ENCODE results near the gene WBP1L.

WBP1L gene

DNA sequence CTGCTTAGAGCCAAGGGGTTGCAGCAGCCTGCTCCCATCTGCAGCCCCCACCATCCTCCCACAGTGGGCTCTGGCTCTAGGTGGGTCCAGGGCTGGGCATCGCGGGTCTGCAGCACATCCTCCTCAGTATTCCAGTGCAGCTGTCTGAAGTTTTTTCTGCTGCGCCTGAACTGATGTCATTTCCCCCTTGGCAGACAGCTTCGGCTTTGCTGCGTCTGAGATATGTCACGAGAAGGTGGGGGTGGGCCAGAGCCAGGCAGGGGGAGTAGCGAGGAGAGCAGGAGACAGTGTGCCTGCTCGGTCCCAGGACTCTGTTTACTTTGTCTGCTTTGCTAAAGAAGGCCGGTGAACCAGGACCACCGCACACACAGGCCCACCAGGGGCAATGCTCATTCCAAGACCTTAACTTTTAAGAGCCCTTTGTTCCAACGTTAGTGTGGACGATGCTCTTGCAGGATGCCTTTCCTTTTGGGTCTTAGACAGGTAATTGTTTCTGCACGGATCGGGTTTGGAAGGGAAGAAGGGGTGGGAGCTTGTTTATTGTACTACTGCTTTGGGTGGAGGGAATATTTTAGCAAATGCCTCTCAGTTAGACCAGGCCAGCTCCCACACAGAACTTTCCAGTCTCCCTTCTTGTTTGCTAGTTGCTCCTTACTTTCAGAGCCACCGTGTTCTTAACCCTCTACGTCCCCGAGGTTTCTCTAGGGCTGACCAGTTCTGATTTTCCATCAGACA lies 32.4 kb downstream of the WBP1L start:
- no peaks in the 10 kb centered on the region for H3K27me3 Mint-ChIP-seq
- H3K4me3 Mint-ChIP-seq: peak overlapping the region; percentile 23
- no peaks in the 10 kb centered on the region for H3K9me3 Mint-ChIP-seq
- H3K27ac Mint-ChIP-seq: peak overlapping the region; percentile 5
- H3K36me3 Mint-ChIP-seq (ENCODE audit: low read depth): peaks cover 25% of the 10 kb centered on the region
- no peak for DNase-seq
- H3K4me1 Mint-ChIP-seq (ENCODE audit: low read depth): peaks cover 75% of the 10 kb centered on the region

GRCh38 chr10:102776779-102777456 lies 33.2 kb downstream of the WBP1L start:
- DNase-seq: no peak
- Mint-ChIP-seq H3K36me3 (ENCODE audit: low read depth) (peaks cover 29% of the 10 kb centered on the region), H3K4me1 (ENCODE audit: low read depth) (peaks cover 73% of the 10 kb centered on the region), H3K27ac (peak overlapping the region; percentile 18), H3K27me3 (no peaks in the 10 kb centered on the region), H3K9me3 (no peaks in the 10 kb centered on the region), H3K4me3 (no peak overlapping the region)

GRCh38 chr10:102777711-102778453 lies 34.1 kb downstream of the WBP1L start:
- H3K4me1 Mint-ChIP-seq (ENCODE audit: low read depth): peaks cover 70% of the 10 kb centered on the region
- DNase-seq: no peak
- H3K27ac Mint-ChIP-seq: peak overlapping the region; percentile 73
- peaks cover 29% of the 10 kb centered on the region for H3K36me3 Mint-ChIP-seq (ENCODE audit: low read depth)
- no peaks in the 10 kb centered on the region for H3K9me3 Mint-ChIP-seq
- no peak overlapping the region for H3K4me3 Mint-ChIP-seq
- no peaks in the 10 kb centered on the region for H3K27me3 Mint-ChIP-seq

DNA sequence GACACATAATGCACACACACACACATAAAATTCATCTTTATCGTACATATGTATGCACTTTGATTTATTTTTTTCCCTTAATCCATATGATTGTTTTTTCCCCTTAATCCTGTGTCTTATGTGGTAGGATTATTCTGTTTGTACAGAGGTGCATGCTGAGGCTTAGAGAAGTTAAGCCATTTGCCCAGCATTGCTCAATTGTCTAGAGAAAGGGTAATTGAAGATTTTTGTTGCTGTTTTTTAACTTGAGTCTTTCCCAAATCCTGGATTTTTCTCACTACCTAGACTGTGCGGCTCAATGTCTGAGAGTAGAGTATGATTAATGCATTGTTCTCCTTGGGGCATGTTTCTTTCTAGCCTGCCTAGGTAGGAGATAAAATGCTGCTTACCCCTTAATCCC lies 35.0 kb downstream of the WBP1L start:
- Mint-ChIP-seq H3K27ac (no peak overlapping the region), H3K36me3 (ENCODE audit: low read depth) (peaks cover 29% of the 10 kb centered on the region), H3K9me3 (no peaks in the 10 kb centered on the region), H3K4me1 (ENCODE audit: low read depth) (peaks cover 68% of the 10 kb centered on the region), H3K27me3 (no peaks in the 10 kb centered on the region), H3K4me3 (no peak overlapping the region)
- no peak for DNase-seq

GRCh38 chr10:102779680-102780526 lies 36.2 kb downstream of the WBP1L start:
- H3K27me3 Mint-ChIP-seq: no peaks in the 10 kb centered on the region
- H3K9me3 Mint-ChIP-seq: no peaks in the 10 kb centered on the region
- H3K4me3 Mint-ChIP-seq: no peak overlapping the region
- H3K4me1 Mint-ChIP-seq (ENCODE audit: low read depth): peaks cover 62% of the 10 kb centered on the region
- H3K36me3 Mint-ChIP-seq (ENCODE audit: low read depth): peaks cover 25% of the 10 kb centered on the region
- DNase-seq: no peak
- H3K27ac Mint-ChIP-seq: peak overlapping the region; percentile 1

GRCh38 chr10:102780527-102780808 lies 36.7 kb downstream of the WBP1L start:
- DNase-seq: no peak
- Mint-ChIP-seq H3K27ac (no peak overlapping the region), H3K36me3 (ENCODE audit: low read depth) (peaks cover 23% of the 10 kb centered on the region), H3K9me3 (no peaks in the 10 kb centered on the region), H3K27me3 (no peaks in the 10 kb centered on the region), H3K4me3 (no peak overlapping the region), H3K4me1 (ENCODE audit: low read depth) (peaks cover 59% of the 10 kb centered on the region)

- Mint-ChIP-seq H3K4me3 (no peak overlapping the region), H3K4me1 (ENCODE audit: low read depth) (peaks cover 59% of the 10 kb centered on the region), H3K36me3 (ENCODE audit: low read depth) (peaks cover 27% of the 10 kb centered on the region), H3K27ac (peak overlapping the region; percentile 35), H3K9me3 (no peaks in the 10 kb centered on the region), H3K27me3 (no peaks in the 10 kb centered on the region)
- DNase-seq: no peak
Measured at GRCh38 chr10:102781090-102781920, 37.6 kb downstream of the WBP1L start.

DNA sequence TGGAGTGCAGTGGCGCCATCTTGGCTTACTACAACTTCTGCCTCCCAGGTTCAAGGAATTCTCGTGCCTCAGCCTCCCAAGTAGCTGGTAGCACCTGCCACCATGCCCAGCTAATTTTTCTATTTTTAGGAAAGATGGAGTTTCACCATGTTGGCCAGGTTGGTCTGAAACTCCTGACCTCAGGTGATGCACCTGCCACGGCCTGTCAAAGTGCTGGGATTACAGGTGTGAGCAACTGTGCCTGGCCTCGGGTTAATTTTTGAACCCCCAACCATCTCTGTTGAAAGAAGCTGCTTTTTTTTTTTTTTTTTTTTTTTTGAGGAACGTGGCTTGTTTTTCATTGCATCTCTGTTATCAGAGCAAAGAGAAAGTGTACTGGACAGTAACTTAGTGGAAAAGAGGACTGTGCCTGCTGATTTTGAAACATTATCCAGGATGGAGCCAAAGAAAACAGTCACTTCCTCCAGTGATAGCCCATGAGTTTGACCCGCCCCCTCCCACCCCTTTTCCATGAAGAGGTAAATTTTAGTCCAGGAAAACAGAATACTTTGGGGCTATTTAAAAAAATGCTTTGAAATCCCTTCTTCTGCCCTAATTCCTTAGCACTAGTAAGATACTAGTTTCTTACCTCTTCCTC lies 38.3 kb downstream of the WBP1L start:
- Mint-ChIP-seq H3K9me3 (no peaks in the 10 kb centered on the region), H3K4me1 (ENCODE audit: low read depth) (peaks cover 53% of the 10 kb centered on the region), H3K4me3 (no peak overlapping the region), H3K36me3 (ENCODE audit: low read depth) (peaks cover 27% of the 10 kb centered on the region), H3K27ac (no peak overlapping the region), H3K27me3 (no peaks in the 10 kb centered on the region)
- DNase-seq: no peak

- H3K36me3 Mint-ChIP-seq (ENCODE audit: low read depth): peaks cover 24% of the 10 kb centered on the region
- H3K27me3 Mint-ChIP-seq: no peaks in the 10 kb centered on the region
- H3K4me3 Mint-ChIP-seq: no peak overlapping the region
- H3K4me1 Mint-ChIP-seq (ENCODE audit: low read depth): peaks cover 51% of the 10 kb centered on the region
- no peaks in the 10 kb centered on the region for H3K9me3 Mint-ChIP-seq
- no peak overlapping the region for H3K27ac Mint-ChIP-seq
- DNase-seq: no peak
Measured at GRCh38 chr10:102782673-102783551, 39.2 kb downstream of the WBP1L start.

GRCh38 chr10:102783568-102783967 lies 39.8 kb downstream of the WBP1L start:
- Mint-ChIP-seq H3K27ac (no peak overlapping the region), H3K36me3 (ENCODE audit: low read depth) (peaks cover 22% of the 10 kb centered on the region), H3K9me3 (no peaks in the 10 kb centered on the region), H3K4me1 (ENCODE audit: low read depth) (peaks cover 47% of the 10 kb centered on the region), H3K27me3 (no peaks in the 10 kb centered on the region), H3K4me3 (no peak overlapping the region)
- no peak for DNase-seq

DNA sequence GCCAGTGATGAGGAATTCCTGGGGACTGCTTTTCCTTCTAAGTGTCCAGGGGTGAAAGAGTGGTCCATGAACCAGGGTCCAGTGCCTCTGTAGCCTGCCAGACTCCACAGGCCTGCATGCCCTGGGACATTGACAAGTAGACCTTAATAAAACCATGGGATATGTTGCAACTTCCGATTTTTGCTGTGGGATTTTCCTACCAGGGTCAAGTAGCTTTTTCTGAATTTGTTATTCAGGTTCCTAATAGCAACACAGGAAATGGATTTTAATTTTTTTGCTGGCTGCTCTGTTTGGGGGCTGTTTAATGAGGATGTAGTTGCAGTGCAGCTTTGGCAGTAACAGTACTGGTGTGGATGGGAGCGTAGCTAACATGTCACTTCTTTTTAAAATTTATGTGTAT lies 42.1 kb downstream of the WBP1L start:
- peaks cover 37% of the 10 kb centered on the region for H3K4me1 Mint-ChIP-seq (ENCODE audit: low read depth)
- peaks cover 2% of the 10 kb centered on the region for H3K9me3 Mint-ChIP-seq
- DNase-seq: no peak
- no peak overlapping the region for H3K27ac Mint-ChIP-seq
- H3K27me3 Mint-ChIP-seq: no peaks in the 10 kb centered on the region
- H3K4me3 Mint-ChIP-seq: no peak overlapping the region
- peaks cover 18% of the 10 kb centered on the region for H3K36me3 Mint-ChIP-seq (ENCODE audit: low read depth)

- Mint-ChIP-seq H3K36me3 (ENCODE audit: low read depth) (peaks cover 13% of the 10 kb centered on the region), H3K4me1 (ENCODE audit: low read depth) (peaks cover 46% of the 10 kb centered on the region), H3K27ac (peak overlapping the region; percentile 34), H3K27me3 (no peaks in the 10 kb centered on the region), H3K4me3 (no peak overlapping the region), H3K9me3 (peaks cover 2% of the 10 kb centered on the region)
- DNase-seq: no peak
Measured at GRCh38 chr10:102791754-102792395, 48.1 kb downstream of the WBP1L start.
